ENCODE measurements around the gene STKLD1.
"Not testable (repeated sequence)": the region's sequence is repeated elsewhere in the genome, so short reads cannot be mapped to it uniquely, and the experiment has no call there.

STKLD1 gene

GRCh38 chr9:133386338-133386737 lies 10.2 kb downstream of the STKLD1 start:
- Histone ChIP-seq H3K4me1 (ENCODE audit: control insufficient read depth, insufficient read depth, low read length, unreplicated experiment) (no peaks in the 10 kb centered on the region), H3K4me3 (ENCODE audit: low read depth, low read length) (no peak overlapping the region), H3K36me3 (ENCODE audit: insufficient read depth, low read length) (no peaks in the 10 kb centered on the region), H3K27ac (ENCODE audit: low read depth, low read length) (no peak overlapping the region), H3K79me2 (ENCODE audit: control insufficient read depth, insufficient read depth, low read length, unreplicated experiment) (no peaks in the 10 kb centered on the region), H2AFZ (ENCODE audit: low read length, unreplicated experiment) (no peak overlapping the region), H3K27me3 (ENCODE audit: insufficient read depth, low read length) (no peaks in the 10 kb centered on the region)

GRCh38 chr9:133387680-133388079 lies 11.5 kb downstream of the STKLD1 start:
- Histone ChIP-seq H3K27me3 (ENCODE audit: insufficient read depth, low read length) (no peaks in the 10 kb centered on the region), H2AFZ (ENCODE audit: low read length, unreplicated experiment) (no peak overlapping the region), H3K36me3 (ENCODE audit: insufficient read depth, low read length) (no peaks in the 10 kb centered on the region), H3K79me2 (ENCODE audit: control insufficient read depth, insufficient read depth, low read length, unreplicated experiment) (no peaks in the 10 kb centered on the region), H3K27ac (ENCODE audit: low read depth, low read length) (no peak overlapping the region), H3K4me1 (ENCODE audit: control insufficient read depth, insufficient read depth, low read length, unreplicated experiment) (no peaks in the 10 kb centered on the region), H3K4me3 (ENCODE audit: low read depth, low read length) (no peak overlapping the region)

DNA sequence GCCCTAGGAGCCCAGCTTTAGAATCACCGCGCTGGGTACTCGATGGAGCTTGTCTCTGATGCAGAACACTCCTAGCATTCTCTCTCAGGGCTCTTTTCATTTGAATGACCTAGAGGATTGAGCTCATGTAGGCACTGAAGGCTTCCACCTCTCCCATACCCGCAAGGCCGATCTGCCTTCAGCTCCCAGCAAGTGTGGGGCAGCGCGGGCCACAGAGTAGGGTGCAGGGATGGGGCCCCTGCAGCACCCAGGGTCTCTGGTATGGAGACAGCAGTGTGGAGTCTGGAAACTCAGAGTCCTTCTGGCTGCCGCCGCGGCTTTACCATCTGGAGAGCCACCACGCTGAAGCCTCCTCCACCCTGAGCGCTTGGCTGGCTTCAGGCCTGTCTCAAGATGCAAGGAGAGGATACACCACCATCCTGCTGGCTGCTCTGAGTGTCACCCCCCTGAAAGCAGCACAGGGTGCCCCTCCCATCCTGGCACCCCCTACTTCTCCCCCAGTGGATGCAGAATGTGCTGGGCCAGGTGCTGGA lies 12.9 kb downstream of the STKLD1 start:
- no peaks in the 10 kb centered on the region for H3K79me2 ChIP-seq (ENCODE audit: control insufficient read depth, insufficient read depth, low read length, unreplicated experiment)
- no peaks in the 10 kb centered on the region for H3K36me3 ChIP-seq (ENCODE audit: insufficient read depth, low read length)
- no peak overlapping the region for H3K27ac ChIP-seq (ENCODE audit: low read depth, low read length)
- H3K4me1 ChIP-seq (ENCODE audit: control insufficient read depth, insufficient read depth, low read length, unreplicated experiment) = no peaks in the 10 kb centered on the region
- H3K4me3 ChIP-seq (ENCODE audit: low read depth, low read length) = no peak overlapping the region
- H3K27me3 ChIP-seq (ENCODE audit: insufficient read depth, low read length) = peaks cover 5% of the 10 kb centered on the region
- H2AFZ ChIP-seq (ENCODE audit: low read length, unreplicated experiment) = no peak overlapping the region

GRCh38 chr9:133389562-133389961 lies 13.4 kb downstream of the STKLD1 start:
- H3K4me3 ChIP-seq (ENCODE audit: low read depth, low read length) = no peak overlapping the region
- no peaks in the 10 kb centered on the region for H3K79me2 ChIP-seq (ENCODE audit: control insufficient read depth, insufficient read depth, low read length, unreplicated experiment)
- no peaks in the 10 kb centered on the region for H3K36me3 ChIP-seq (ENCODE audit: insufficient read depth, low read length)
- H3K27me3 ChIP-seq (ENCODE audit: insufficient read depth, low read length) = peaks cover 10% of the 10 kb centered on the region
- H3K27ac ChIP-seq (ENCODE audit: low read depth, low read length) = no peak overlapping the region
- H3K4me1 ChIP-seq (ENCODE audit: control insufficient read depth, insufficient read depth, low read length, unreplicated experiment) = no peaks in the 10 kb centered on the region
- no peak overlapping the region for H2AFZ ChIP-seq (ENCODE audit: low read length, unreplicated experiment)

- H3K4me3 ChIP-seq (ENCODE audit: low read depth, low read length) = no peak overlapping the region
- no peaks in the 10 kb centered on the region for H3K36me3 ChIP-seq (ENCODE audit: insufficient read depth, low read length)
- no peaks in the 10 kb centered on the region for H3K4me1 ChIP-seq (ENCODE audit: control insufficient read depth, insufficient read depth, low read length, unreplicated experiment)
- no peak overlapping the region for H3K27ac ChIP-seq (ENCODE audit: low read depth, low read length)
- H3K27me3 ChIP-seq (ENCODE audit: insufficient read depth, low read length) = peaks cover 21% of the 10 kb centered on the region
- H3K79me2 ChIP-seq (ENCODE audit: control insufficient read depth, insufficient read depth, low read length, unreplicated experiment) = no peaks in the 10 kb centered on the region
- no peak overlapping the region for H2AFZ ChIP-seq (ENCODE audit: low read length, unreplicated experiment)
These were observed 14.5 kb downstream of the STKLD1 start for GRCh38 chr9:133390713-133391112.

DNA sequence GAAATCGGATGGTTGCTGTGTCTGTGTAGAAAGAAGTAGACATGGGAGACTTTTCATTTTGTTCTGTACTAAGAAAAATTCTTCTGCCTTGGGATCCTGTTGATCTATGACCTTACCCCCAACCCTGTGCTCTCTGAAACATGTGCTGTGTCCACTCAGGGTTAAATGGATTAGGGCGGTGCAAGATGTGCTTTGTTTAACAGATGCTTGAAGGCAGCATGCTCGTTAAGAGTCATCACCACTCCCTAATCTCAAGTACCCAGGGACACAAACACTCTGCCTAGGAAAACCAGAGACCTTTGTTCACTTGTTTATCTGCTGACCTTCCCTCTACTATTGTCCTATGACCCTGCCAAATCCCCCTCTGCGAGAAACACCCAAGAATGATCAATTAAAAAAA lies 15.3 kb downstream of the STKLD1 start:
- H2AFZ ChIP-seq (ENCODE audit: low read length, unreplicated experiment); H3K36me3 ChIP-seq (ENCODE audit: insufficient read depth, low read length); H3K4me3 ChIP-seq (ENCODE audit: low read depth, low read length); H3K4me1 ChIP-seq (ENCODE audit: control insufficient read depth, insufficient read depth, low read length, unreplicated experiment); H3K27ac ChIP-seq (ENCODE audit: low read depth, low read length); H3K79me2 ChIP-seq (ENCODE audit: control insufficient read depth, insufficient read depth, low read length, unreplicated experiment): not testable (repeated sequence)
- H3K27me3 ChIP-seq (ENCODE audit: insufficient read depth, low read length) = peaks cover 24% of the 10 kb centered on the region

DNA sequence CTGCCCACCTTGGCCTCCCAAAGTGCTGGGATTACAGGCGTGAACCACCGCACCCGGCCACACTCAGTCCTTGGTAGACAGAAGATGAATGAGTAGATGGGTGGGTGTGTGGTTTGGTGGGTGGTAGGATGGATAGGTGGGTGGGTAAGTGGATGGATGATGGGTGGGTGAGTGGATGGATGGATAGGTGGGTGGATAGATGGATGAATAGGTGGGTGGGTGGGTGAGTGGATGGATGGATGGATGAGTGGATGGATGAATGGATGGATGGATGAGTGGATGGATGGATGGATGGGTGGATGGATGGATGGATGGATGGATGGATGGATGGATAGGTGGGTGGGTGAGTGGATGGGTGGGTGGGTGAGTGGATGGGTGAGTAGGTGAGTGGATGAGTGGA lies 16.1 kb downstream of the STKLD1 start:
- not testable (repeated sequence) for H3K27ac ChIP-seq (ENCODE audit: low read depth, low read length); H3K4me3 ChIP-seq (ENCODE audit: low read depth, low read length)

GRCh38 chr9:133393399-133393798 lies 17.2 kb downstream of the STKLD1 start:
- Histone ChIP-seq H3K4me1 (ENCODE audit: control insufficient read depth, insufficient read depth, low read length, unreplicated experiment) (no peaks in the 10 kb centered on the region), H3K79me2 (ENCODE audit: control insufficient read depth, insufficient read depth, low read length, unreplicated experiment) (no peaks in the 10 kb centered on the region), H3K36me3 (ENCODE audit: insufficient read depth, low read length) (no peaks in the 10 kb centered on the region), H2AFZ (ENCODE audit: low read length, unreplicated experiment) (no peak overlapping the region), H3K27ac (ENCODE audit: low read depth, low read length) (no peak overlapping the region), H3K4me3 (ENCODE audit: low read depth, low read length) (no peak overlapping the region), H3K27me3 (ENCODE audit: insufficient read depth, low read length) (peaks cover 24% of the 10 kb centered on the region)

More for the DNA sequence above, 16.1 kb downstream of the STKLD1 start:
- not testable (repeated sequence) for H3K4me1 ChIP-seq (ENCODE audit: control insufficient read depth, insufficient read depth, low read length, unreplicated experiment); H3K79me2 ChIP-seq (ENCODE audit: control insufficient read depth, insufficient read depth, low read length, unreplicated experiment); H2AFZ ChIP-seq (ENCODE audit: low read length, unreplicated experiment); H3K36me3 ChIP-seq (ENCODE audit: insufficient read depth, low read length)
- H3K27me3 ChIP-seq (ENCODE audit: insufficient read depth, low read length) = peaks cover 24% of the 10 kb centered on the region

- Histone ChIP-seq H3K4me3 (ENCODE audit: low read depth, low read length) (no peak overlapping the region), H3K27ac (ENCODE audit: low read depth, low read length) (no peak overlapping the region), H3K36me3 (ENCODE audit: insufficient read depth, low read length) (no peaks in the 10 kb centered on the region), H3K4me1 (ENCODE audit: control insufficient read depth, insufficient read depth, low read length, unreplicated experiment) (no peaks in the 10 kb centered on the region), H2AFZ (ENCODE audit: low read length, unreplicated experiment) (no peak overlapping the region), H3K27me3 (ENCODE audit: insufficient read depth, low read length) (peaks cover 24% of the 10 kb centered on the region), H3K79me2 (ENCODE audit: control insufficient read depth, insufficient read depth, low read length, unreplicated experiment) (no peaks in the 10 kb centered on the region)
These were observed 18.6 kb downstream of the STKLD1 start for GRCh38 chr9:133394687-133395271.

DNA sequence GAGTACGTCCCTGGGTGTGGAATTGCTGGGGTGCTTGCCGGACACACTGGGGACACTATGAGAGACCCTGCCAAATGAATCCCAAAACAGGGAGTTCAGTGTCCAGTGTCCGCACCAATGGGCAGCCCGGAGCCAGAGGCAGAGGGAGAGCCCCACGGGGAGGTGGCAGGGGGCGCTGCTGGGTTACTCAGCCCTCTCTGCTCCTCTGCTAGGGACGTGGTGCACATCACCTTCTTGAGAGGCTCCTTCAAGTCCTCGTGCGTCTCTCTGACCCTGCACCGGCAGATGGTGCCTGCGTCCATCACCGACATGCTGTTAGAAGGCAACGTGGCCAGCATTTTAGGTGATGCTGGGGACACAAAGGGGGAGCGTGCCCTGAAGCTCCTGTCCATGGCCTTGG lies 20.8 kb downstream of the STKLD1 start:
- no peak overlapping the region for H3K4me3 ChIP-seq (ENCODE audit: low read depth, low read length)
- H2AFZ ChIP-seq (ENCODE audit: low read length, unreplicated experiment) = no peak overlapping the region
- H3K4me1 ChIP-seq (ENCODE audit: control insufficient read depth, insufficient read depth, low read length, unreplicated experiment) = no peaks in the 10 kb centered on the region
- H3K27ac ChIP-seq (ENCODE audit: low read depth, low read length) = no peak overlapping the region
- H3K36me3 ChIP-seq (ENCODE audit: insufficient read depth, low read length) = no peaks in the 10 kb centered on the region
- H3K79me2 ChIP-seq (ENCODE audit: control insufficient read depth, insufficient read depth, low read length, unreplicated experiment) = no peaks in the 10 kb centered on the region
- H3K27me3 ChIP-seq (ENCODE audit: insufficient read depth, low read length) = peaks cover 24% of the 10 kb centered on the region

DNA sequence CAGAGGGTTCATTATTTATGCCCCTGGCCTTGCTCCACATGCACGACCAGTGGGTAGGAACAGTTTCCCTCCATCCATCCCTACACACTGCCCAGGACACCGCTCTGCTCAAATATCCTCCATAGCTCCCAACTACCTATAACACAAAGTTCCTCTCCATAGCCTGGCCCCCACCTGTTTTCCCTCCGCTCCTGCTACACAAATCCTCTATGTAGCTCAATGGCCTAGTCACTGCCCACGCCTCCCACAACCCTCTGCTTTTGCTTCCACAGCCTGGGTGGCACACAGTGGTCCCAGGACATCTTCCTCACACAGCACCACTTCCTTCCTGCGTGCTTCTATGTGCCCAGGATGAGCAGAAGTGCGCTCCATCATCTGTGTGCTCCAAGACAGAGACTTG lies 21.2 kb downstream of the STKLD1 start:
- Histone ChIP-seq H3K79me2 (ENCODE audit: control insufficient read depth, insufficient read depth, low read length, unreplicated experiment) (no peaks in the 10 kb centered on the region), H3K4me1 (ENCODE audit: control insufficient read depth, insufficient read depth, low read length, unreplicated experiment) (no peaks in the 10 kb centered on the region), H3K27me3 (ENCODE audit: insufficient read depth, low read length) (peaks cover 24% of the 10 kb centered on the region)

More for the DNA sequence above, 21.2 kb downstream of the STKLD1 start:
- H3K27ac ChIP-seq (ENCODE audit: low read depth, low read length) = no peak overlapping the region
- no peak overlapping the region for H3K4me3 ChIP-seq (ENCODE audit: low read depth, low read length)
- no peaks in the 10 kb centered on the region for H3K36me3 ChIP-seq (ENCODE audit: insufficient read depth, low read length)
- no peak overlapping the region for H2AFZ ChIP-seq (ENCODE audit: low read length, unreplicated experiment)

Measured in ACC112 (cell line).